Ectodermal cell (in vitro differentiated cells): ENCODE measurements around the gene BCL11A.

Source experiments
- H3K27ac ChIP-seq: 2 replicates; pipeline ENCODE4 v1.7.0; 2013; ENCODE audit warnings: mild to moderate bottlenecking, low read depth, low read length; ENCODE audit not compliant: insufficient read depth, poor library complexity, severe bottlenecking
- H3K27me3 ChIP-seq: 2 replicates; pipeline ENCODE4 v1.7.0; 2013; ENCODE audit warnings: mild to moderate bottlenecking, low read length; ENCODE audit not compliant: insufficient read depth, control insufficient read depth, poor library complexity, severe bottlenecking
- H3K36me3 ChIP-seq: one replicate; pipeline ENCODE4 v1.7.0; 2013; ENCODE audit warnings: low read length; ENCODE audit not compliant: control insufficient read depth, insufficient read depth
- H3K4me1 ChIP-seq: one replicate; pipeline ENCODE4 v1.7.0; 2013; ENCODE audit warnings: low read length; ENCODE audit not compliant: control insufficient read depth, insufficient read depth
- H3K4me3 ChIP-seq: 2 replicates; pipeline ENCODE4 v1.7.0; 2013; ENCODE audit warnings: low read depth, low read length, control low read depth; ENCODE audit not compliant: insufficient read depth
- H3K9me3 ChIP-seq: 2 replicates; pipeline ENCODE4 v1.7.0; 2013; ENCODE audit warnings: mild to moderate bottlenecking, low read length, moderate library complexity; ENCODE audit not compliant: control insufficient read depth
- WGBS, 2 experiments: methylation state at CpG; one replicate each; pipeline ENCODE4 v1.1.7; 2013; ENCODE audit warnings: missing lambda C conversion rate in 2 of 2; 5-methylcytosine and 5-hydroxymethylcytosine counted together

The BCL11A gene

DNA sequence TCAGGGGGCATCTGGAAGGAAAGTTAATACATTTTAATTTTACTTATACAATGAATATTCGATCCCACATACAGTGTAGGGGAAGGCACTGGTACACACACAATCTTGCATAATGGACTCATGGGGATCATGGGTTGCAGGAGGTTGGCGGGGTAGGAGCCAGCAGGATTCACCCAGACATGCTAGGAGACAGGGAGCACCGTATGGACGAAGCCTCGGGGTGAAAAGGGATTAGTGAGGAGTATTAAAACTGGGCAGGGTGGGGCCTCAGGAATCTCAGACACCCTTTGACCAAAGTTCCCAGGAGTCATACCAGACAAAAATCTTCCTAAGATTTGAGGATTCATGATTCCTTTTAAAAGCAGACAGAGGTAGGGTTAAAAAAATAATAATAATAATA is 140.8 kb downstream of the BCL11A start:
- H3K4me3 ChIP-seq: no peak overlapping the region
- WGBS, 2 experiments: 71 to 76% methylated on average over 4 to 5 of the region's 5 CpGs
- peaks cover 20% of the 10 kb centered on the region for H3K27me3 ChIP-seq

DNA sequence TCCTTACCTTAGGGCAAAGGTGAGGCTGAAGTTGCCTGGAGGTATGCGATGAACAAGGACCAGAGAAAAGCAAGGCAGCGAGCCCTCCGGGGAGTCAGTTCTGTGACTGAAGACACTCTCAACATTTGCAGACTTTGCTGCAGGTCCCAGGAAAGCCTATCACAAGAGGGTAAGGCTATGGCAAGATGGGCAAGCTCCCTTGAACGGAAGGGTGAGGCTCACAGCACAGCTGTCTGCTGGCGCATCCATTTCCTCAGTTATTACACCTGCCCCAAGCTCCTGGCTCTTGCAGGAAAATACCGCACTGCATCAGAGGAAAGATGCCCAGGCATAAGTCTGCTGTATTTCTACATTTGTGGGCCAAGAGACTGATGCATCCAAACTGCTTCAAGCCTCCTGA is 141.4 kb downstream of the BCL11A start:
- WGBS, 2 experiments: 90 to 92% methylated on average over 6 of the region's 6 CpGs
- no peak overlapping the region for H3K27ac ChIP-seq

More for the DNA sequence above, 140.8 kb downstream of the BCL11A start:
- H3K36me3 ChIP-seq: no peaks in the 10 kb centered on the region
- peaks cover 9% of the 10 kb centered on the region for H3K4me1 ChIP-seq
- H3K9me3 ChIP-seq: no peaks in the 10 kb centered on the region
- H3K27ac ChIP-seq: no peak overlapping the region

GRCh38 chr2:60411295-60411694 is 142.2 kb downstream of the BCL11A start:
- 71 to 100% methylated on average over 1 to 3 of the region's 3 CpGs for WGBS, 2 experiments
- no peaks in the 10 kb centered on the region for H3K9me3 ChIP-seq
- no peak overlapping the region for H3K4me3 ChIP-seq
- peaks cover 10% of the 10 kb centered on the region for H3K27me3 ChIP-seq
- H3K27ac ChIP-seq: no peak overlapping the region
- H3K4me1 ChIP-seq: peaks cover 4% of the 10 kb centered on the region
- H3K36me3 ChIP-seq: no peaks in the 10 kb centered on the region

More for the DNA sequence above, 141.4 kb downstream of the BCL11A start:
- Histone ChIP-seq H3K36me3 (no peaks in the 10 kb centered on the region), H3K4me1 (peaks cover 6% of the 10 kb centered on the region), H3K27me3 (peaks cover 16% of the 10 kb centered on the region), H3K9me3 (no peaks in the 10 kb centered on the region), H3K4me3 (no peak overlapping the region)

GRCh38 chr2:60410456-60411146 is 142.9 kb downstream of the BCL11A start:
- Histone ChIP-seq H3K4me3 (no peak overlapping the region), H3K27ac (no peak overlapping the region), H3K27me3 (peaks cover 10% of the 10 kb centered on the region), H3K9me3 (no peaks in the 10 kb centered on the region), H3K36me3 (no peaks in the 10 kb centered on the region), H3K4me1 (peaks cover 4% of the 10 kb centered on the region)
- 55 to 56% methylated on average over 15 of the region's 17 CpGs for WGBS, 2 experiments

GRCh38 chr2:60409531-60409871 is 144.0 kb downstream of the BCL11A start:
- Histone ChIP-seq H3K4me1 (peaks cover 4% of the 10 kb centered on the region), H3K27ac (no peak overlapping the region), H3K27me3 (peaks cover 10% of the 10 kb centered on the region), H3K4me3 (no peak overlapping the region), H3K36me3 (no peaks in the 10 kb centered on the region), H3K9me3 (no peaks in the 10 kb centered on the region)
- WGBS, 2 experiments: 93 to 94% methylated on average over 8 of the region's 8 CpGs

DNA sequence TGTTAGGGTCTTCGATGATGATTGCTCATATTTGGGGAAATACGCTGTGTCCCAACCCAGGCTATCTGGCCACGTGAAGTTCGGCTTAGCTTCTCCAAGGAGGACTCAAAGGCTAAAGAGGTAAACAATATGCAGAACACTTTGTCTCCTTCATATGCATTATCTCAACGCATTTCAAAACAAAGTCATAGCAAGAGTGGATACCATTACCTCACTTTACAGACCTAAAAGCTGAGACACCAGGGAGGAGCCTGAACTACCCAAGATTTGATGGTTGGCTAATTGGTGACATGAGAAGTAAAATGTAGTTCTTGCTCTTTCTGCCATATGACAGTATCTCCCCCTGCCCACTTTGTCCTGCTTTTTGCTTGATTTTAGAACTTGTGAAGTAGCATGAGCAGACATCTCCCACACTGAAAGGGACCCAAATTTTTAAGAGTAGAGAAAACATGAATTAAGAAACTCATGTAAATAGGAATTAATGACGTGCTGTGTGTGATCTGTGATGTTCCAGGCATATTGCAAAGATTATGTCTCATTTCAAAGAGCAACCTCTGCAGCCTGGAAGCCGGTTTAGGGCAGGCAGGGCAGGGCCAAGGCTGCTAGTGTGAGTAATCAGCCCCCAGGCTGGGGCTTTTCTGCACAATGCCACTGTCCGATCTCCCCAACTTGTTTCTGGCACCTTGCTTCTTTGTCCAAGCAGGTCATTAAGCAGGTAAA is 144.5 kb downstream of the BCL11A start:
- peaks cover 10% of the 10 kb centered on the region for H3K27me3 ChIP-seq

GRCh38 chr2:60408207-60408606 is 145.2 kb downstream of the BCL11A start:
- Histone ChIP-seq H3K4me1 (peaks cover 4% of the 10 kb centered on the region), H3K4me3 (no peak overlapping the region), H3K36me3 (no peaks in the 10 kb centered on the region), H3K27me3 (peaks cover 10% of the 10 kb centered on the region), H3K9me3 (no peaks in the 10 kb centered on the region), H3K27ac (no peak overlapping the region)
- WGBS, 2 experiments: 93 to 94% methylated on average over 1 of the region's 1 CpG

More for the DNA sequence above, 144.5 kb downstream of the BCL11A start:
- Histone ChIP-seq H3K36me3 (no peaks in the 10 kb centered on the region), H3K27ac (no peak overlapping the region), H3K4me3 (no peak overlapping the region), H3K9me3 (no peaks in the 10 kb centered on the region), H3K4me1 (peaks cover 4% of the 10 kb centered on the region)
- 88 to 89% methylated on average over 8 of the region's 8 CpGs for WGBS, 2 experiments

DNA sequence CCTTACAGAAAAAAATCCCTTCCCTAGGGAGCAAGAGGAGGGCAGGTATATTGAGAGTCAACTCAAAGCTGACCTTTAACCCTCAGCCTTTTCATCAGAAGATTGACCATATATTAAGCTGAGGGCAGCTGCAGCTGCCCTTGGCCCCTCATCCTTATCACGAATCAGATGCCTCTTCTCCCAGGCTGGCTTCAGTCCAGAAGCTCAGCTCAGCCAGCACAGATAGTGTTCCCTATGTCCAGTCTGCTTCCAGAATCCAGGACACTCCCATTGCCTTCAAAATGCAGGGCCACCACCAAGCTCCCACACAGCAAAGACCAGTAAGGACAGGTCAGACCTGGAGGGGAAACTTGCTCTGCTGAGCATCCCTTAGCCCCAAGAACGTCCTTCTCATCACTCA is 146.1 kb downstream of the BCL11A start:
- WGBS, 2 experiments: 85 to 87% methylated on average over 2 of the region's 2 CpGs
- no peaks in the 10 kb centered on the region for H3K4me1 ChIP-seq

GRCh38 chr2:60406192-60406591 is 147.3 kb downstream of the BCL11A start:
- H3K4me1 ChIP-seq: no peaks in the 10 kb centered on the region
- H3K27ac ChIP-seq: no peak overlapping the region
- no peak overlapping the region for H3K4me3 ChIP-seq
- peaks cover 10% of the 10 kb centered on the region for H3K27me3 ChIP-seq
- WGBS, 2 experiments: 94 to 97% methylated on average over 6 of the region's 7 CpGs
- H3K36me3 ChIP-seq: no peaks in the 10 kb centered on the region
- no peaks in the 10 kb centered on the region for H3K9me3 ChIP-seq

More for the DNA sequence above, 146.1 kb downstream of the BCL11A start:
- H3K27me3 ChIP-seq: peaks cover 10% of the 10 kb centered on the region
- H3K36me3 ChIP-seq: no peaks in the 10 kb centered on the region
- no peak overlapping the region for H3K27ac ChIP-seq
- H3K4me3 ChIP-seq: no peak overlapping the region
- H3K9me3 ChIP-seq: no peaks in the 10 kb centered on the region

GRCh38 chr2:60405271-60405919 is 148.1 kb downstream of the BCL11A start:
- no peaks in the 10 kb centered on the region for H3K4me1 ChIP-seq
- H3K9me3 ChIP-seq: no peaks in the 10 kb centered on the region
- H3K4me3 ChIP-seq: no peak overlapping the region
- no peaks in the 10 kb centered on the region for H3K36me3 ChIP-seq
- WGBS, 2 experiments: 90 to 92% methylated on average over 7 of the region's 7 CpGs
- no peak overlapping the region for H3K27ac ChIP-seq
- peaks cover 10% of the 10 kb centered on the region for H3K27me3 ChIP-seq
